ENCODE measurements around the gene GNE. TPM values are rescaled to one million over a fixed set of nuclear protein-coding genes. Genes with fewer than 3 reads are reported as not detected.
"Not testable (repeated sequence)": the region's sequence is repeated elsewhere in the genome, so short reads cannot be mapped to it uniquely, and the experiment has no call there.

GNE gene
- 18.3 and 19.2 TPM in 2 replicates for total RNA-seq (2012; rRNA removed)

- Histone ChIP-seq H3K36me3 (ENCODE audit: insufficient read depth, low read length) (peaks cover 3% of the 10 kb centered on the region), H3K4me2 (ENCODE audit: low read length) (peak within 1 kb of the TSS; percentile 82), H3K4me1 (ENCODE audit: control insufficient read depth, insufficient read depth, low read length) (peaks cover 5% of the 10 kb centered on the region), H3K9ac (ENCODE audit: low read depth, low read length) (peak within 1 kb of the TSS; percentile 79), H3K4me3 (ENCODE audit: low read length) (peak within 1 kb of the TSS; percentile 77), H3K27me3 (ENCODE audit: control insufficient read depth, insufficient read depth, low read length) (no peaks in the 10 kb centered on the region), H3K9me3 (replicated peaks; ENCODE audit: low read length) (no peaks in the 10 kb centered on the region)
These were observed at the start of gene GNE for GRCh38 chr9:36258208-36258995. GNE (minus strand) TSS chr9:36258448; CDS start chr9:36249355, 9,093 bp downstream.

- Histone ChIP-seq H3K4me2 (ENCODE audit: low read length) (no peak overlapping the region), H3K9ac (ENCODE audit: low read depth, low read length) (no peak overlapping the region), H3K9me3 (replicated peaks; ENCODE audit: low read length) (no peaks in the 10 kb centered on the region), H3K4me1 (ENCODE audit: control insufficient read depth, insufficient read depth, low read length) (peaks cover 6% of the 10 kb centered on the region), H3K36me3 (ENCODE audit: insufficient read depth, low read length) (no peaks in the 10 kb centered on the region), H3K4me3 (ENCODE audit: low read length) (no peak overlapping the region), H3K27me3 (ENCODE audit: control insufficient read depth, insufficient read depth, low read length) (no peaks in the 10 kb centered on the region)
These were observed 48.4 kb upstream of the GNE start for GRCh38 chr9:36306471-36307306.

GRCh38 chr9:36304366-36304765 lies 46.1 kb upstream of the GNE start:
- H3K4me1 ChIP-seq (ENCODE audit: control insufficient read depth, insufficient read depth, low read length); H3K36me3 ChIP-seq (ENCODE audit: insufficient read depth, low read length); H3K9me3 ChIP-seq (replicated peaks; ENCODE audit: low read length); H3K4me3 ChIP-seq (ENCODE audit: low read length); H3K9ac ChIP-seq (ENCODE audit: low read depth, low read length); H3K4me2 ChIP-seq (ENCODE audit: low read length); H3K27me3 ChIP-seq (ENCODE audit: control insufficient read depth, insufficient read depth, low read length): not testable (repeated sequence)

- H3K4me2 ChIP-seq (ENCODE audit: low read length), result no peak overlapping the region
- H3K9ac ChIP-seq (ENCODE audit: low read depth, low read length), result no peak overlapping the region
- H3K27me3 ChIP-seq (ENCODE audit: control insufficient read depth, insufficient read depth, low read length), result no peaks in the 10 kb centered on the region
- H3K4me1 ChIP-seq (ENCODE audit: control insufficient read depth, insufficient read depth, low read length), result peaks cover under 1% of the 10 kb centered on the region
- H3K4me3 ChIP-seq (ENCODE audit: low read length), result no peak overlapping the region
- H3K36me3 ChIP-seq (ENCODE audit: insufficient read depth, low read length), result no peaks in the 10 kb centered on the region
- H3K9me3 ChIP-seq (replicated peaks; ENCODE audit: low read length), result no peaks in the 10 kb centered on the region
These were observed 43.0 kb upstream of the GNE start for GRCh38 chr9:36301227-36301626.

GRCh38 chr9:36298566-36298965 lies 40.3 kb upstream of the GNE start:
- Histone ChIP-seq H3K9me3 (replicated peaks; ENCODE audit: low read length) (no peaks in the 10 kb centered on the region), H3K9ac (ENCODE audit: low read depth, low read length) (no peak overlapping the region), H3K4me3 (ENCODE audit: low read length) (no peak overlapping the region), H3K4me2 (ENCODE audit: low read length) (no peak overlapping the region), H3K27me3 (ENCODE audit: control insufficient read depth, insufficient read depth, low read length) (no peaks in the 10 kb centered on the region), H3K4me1 (ENCODE audit: control insufficient read depth, insufficient read depth, low read length) (no peaks in the 10 kb centered on the region), H3K36me3 (ENCODE audit: insufficient read depth, low read length) (no peaks in the 10 kb centered on the region)

GRCh38 chr9:36297798-36298197 lies 39.5 kb upstream of the GNE start:
- Histone ChIP-seq H3K9me3 (replicated peaks; ENCODE audit: low read length) (no peaks in the 10 kb centered on the region), H3K36me3 (ENCODE audit: insufficient read depth, low read length) (no peaks in the 10 kb centered on the region), H3K4me3 (ENCODE audit: low read length) (no peak overlapping the region), H3K27me3 (ENCODE audit: control insufficient read depth, insufficient read depth, low read length) (no peaks in the 10 kb centered on the region), H3K4me1 (ENCODE audit: control insufficient read depth, insufficient read depth, low read length) (no peaks in the 10 kb centered on the region), H3K4me2 (ENCODE audit: low read length) (no peak overlapping the region), H3K9ac (ENCODE audit: low read depth, low read length) (no peak overlapping the region)

GRCh38 chr9:36294996-36295395 lies 36.7 kb upstream of the GNE start:
- not testable (repeated sequence) for H3K9ac ChIP-seq (ENCODE audit: low read depth, low read length); H3K4me3 ChIP-seq (ENCODE audit: low read length); H3K36me3 ChIP-seq (ENCODE audit: insufficient read depth, low read length); H3K4me2 ChIP-seq (ENCODE audit: low read length); H3K4me1 ChIP-seq (ENCODE audit: control insufficient read depth, insufficient read depth, low read length); H3K9me3 ChIP-seq (replicated peaks; ENCODE audit: low read length); H3K27me3 ChIP-seq (ENCODE audit: control insufficient read depth, insufficient read depth, low read length)

- no peaks in the 10 kb centered on the region for H3K9me3 ChIP-seq (replicated peaks; ENCODE audit: low read length)
- no peak overlapping the region for H3K4me3 ChIP-seq (ENCODE audit: low read length)
- no peaks in the 10 kb centered on the region for H3K27me3 ChIP-seq (ENCODE audit: control insufficient read depth, insufficient read depth, low read length)
- H3K4me1 ChIP-seq (ENCODE audit: control insufficient read depth, insufficient read depth, low read length), result no peaks in the 10 kb centered on the region
- H3K9ac ChIP-seq (ENCODE audit: low read depth, low read length), result no peak overlapping the region
- H3K4me2 ChIP-seq (ENCODE audit: low read length), result no peak overlapping the region
- H3K36me3 ChIP-seq (ENCODE audit: insufficient read depth, low read length), result no peaks in the 10 kb centered on the region
These were observed 35.7 kb upstream of the GNE start for GRCh38 chr9:36293918-36294317.

- no peaks in the 10 kb centered on the region for H3K4me1 ChIP-seq (ENCODE audit: control insufficient read depth, insufficient read depth, low read length)
- no peaks in the 10 kb centered on the region for H3K36me3 ChIP-seq (ENCODE audit: insufficient read depth, low read length)
- H3K9me3 ChIP-seq (replicated peaks; ENCODE audit: low read length), result no peaks in the 10 kb centered on the region
- no peak overlapping the region for H3K4me2 ChIP-seq (ENCODE audit: low read length)
- H3K4me3 ChIP-seq (ENCODE audit: low read length), result no peak overlapping the region
- no peak overlapping the region for H3K9ac ChIP-seq (ENCODE audit: low read depth, low read length)
- H3K27me3 ChIP-seq (ENCODE audit: control insufficient read depth, insufficient read depth, low read length), result no peaks in the 10 kb centered on the region
These were observed 34.9 kb upstream of the GNE start for GRCh38 chr9:36293171-36293570.

GRCh38 chr9:36292641-36293040 lies 34.4 kb upstream of the GNE start:
- H3K9ac ChIP-seq (ENCODE audit: low read depth, low read length), result no peak overlapping the region
- H3K9me3 ChIP-seq (replicated peaks; ENCODE audit: low read length), result no peaks in the 10 kb centered on the region
- no peaks in the 10 kb centered on the region for H3K36me3 ChIP-seq (ENCODE audit: insufficient read depth, low read length)
- H3K4me2 ChIP-seq (ENCODE audit: low read length), result no peak overlapping the region
- H3K4me3 ChIP-seq (ENCODE audit: low read length), result no peak overlapping the region
- no peaks in the 10 kb centered on the region for H3K4me1 ChIP-seq (ENCODE audit: control insufficient read depth, insufficient read depth, low read length)
- H3K27me3 ChIP-seq (ENCODE audit: control insufficient read depth, insufficient read depth, low read length), result no peaks in the 10 kb centered on the region

- no peaks in the 10 kb centered on the region for H3K4me1 ChIP-seq (ENCODE audit: control insufficient read depth, insufficient read depth, low read length)
- H3K4me2 ChIP-seq (ENCODE audit: low read length), result no peak overlapping the region
- no peaks in the 10 kb centered on the region for H3K27me3 ChIP-seq (ENCODE audit: control insufficient read depth, insufficient read depth, low read length)
- H3K9me3 ChIP-seq (replicated peaks; ENCODE audit: low read length), result no peaks in the 10 kb centered on the region
- H3K36me3 ChIP-seq (ENCODE audit: insufficient read depth, low read length), result no peaks in the 10 kb centered on the region
- no peak overlapping the region for H3K9ac ChIP-seq (ENCODE audit: low read depth, low read length)
- H3K4me3 ChIP-seq (ENCODE audit: low read length), result no peak overlapping the region
These were observed 32.7 kb upstream of the GNE start for GRCh38 chr9:36290996-36291395.
